ENCODE results near the gene RAD51B. TPM values are rescaled to one million over a fixed set of nuclear protein-coding genes. Genes with fewer than 3 reads are reported as not detected.

RAD51B gene
- total and polyA plus RNA-seq, 2 experiments from 2014 or later: 11.7 to 17.8 TPM

GRCh38 chr14:68599896-68600610 is 780.5 kb downstream of the RAD51B start:
- Histone ChIP-seq H3K4me3 (no peak overlapping the region), H3K27me3 (no peaks in the 10 kb centered on the region), H3K4me1 (ENCODE audit: low read depth) (peaks cover 6% of the 10 kb centered on the region), H3K9me3 (ENCODE audit: low read depth) (no peaks in the 10 kb centered on the region), H3K36me3 (no peaks in the 10 kb centered on the region), H3K27ac (no peak overlapping the region)
- no peak for TF ChIP-seq CTCF (IDR thresholded peaks at IDR 0.05; ENCODE audit: low read depth, low read length)
- no peak for DNase-seq (ENCODE audit: low read depth in 1 of 2, low spot score in 1 of 2)

- no peak for DNase-seq (ENCODE audit: low read depth in 1 of 2, low spot score in 1 of 2)
Observed at GRCh38 chr14:68602507-68602906, 782.9 kb downstream of the RAD51B start.

GRCh38 chr14:68603533-68604360 is 784.2 kb downstream of the RAD51B start:
- DNase-seq (ENCODE audit: low read depth in 1 of 2, low spot score in 1 of 2): no peak
- no peak overlapping the region for H3K27ac ChIP-seq
- H3K4me1 ChIP-seq (ENCODE audit: low read depth): peaks cover 16% of the 10 kb centered on the region
- no peak overlapping the region for H3K4me3 ChIP-seq
- H3K27me3 ChIP-seq: no peaks in the 10 kb centered on the region
- no peaks in the 10 kb centered on the region for H3K36me3 ChIP-seq
- H3K9me3 ChIP-seq (ENCODE audit: low read depth): no peaks in the 10 kb centered on the region
- no peak for TF ChIP-seq CTCF (IDR thresholded peaks at IDR 0.05; ENCODE audit: low read depth, low read length)

More at GRCh38 chr14:68602507-68602906, 782.9 kb downstream of the RAD51B start:
- Histone ChIP-seq H3K27me3 (no peaks in the 10 kb centered on the region), H3K9me3 (ENCODE audit: low read depth) (no peaks in the 10 kb centered on the region), H3K27ac (no peak overlapping the region), H3K4me3 (no peak overlapping the region), H3K4me1 (ENCODE audit: low read depth) (peaks cover 13% of the 10 kb centered on the region), H3K36me3 (no peaks in the 10 kb centered on the region)
- no peak for TF ChIP-seq CTCF (IDR thresholded peaks at IDR 0.05; ENCODE audit: low read depth, low read length)

GRCh38 chr14:68604361-68604730 is 784.8 kb downstream of the RAD51B start:
- no peak for DNase-seq (ENCODE audit: low read depth in 1 of 2, low spot score in 1 of 2)
- Histone ChIP-seq H3K4me1 (ENCODE audit: low read depth) (peaks cover 13% of the 10 kb centered on the region), H3K9me3 (ENCODE audit: low read depth) (no peaks in the 10 kb centered on the region), H3K36me3 (no peaks in the 10 kb centered on the region), H3K27ac (no peak overlapping the region), H3K4me3 (no peak overlapping the region), H3K27me3 (no peaks in the 10 kb centered on the region)
- TF ChIP-seq CTCF (IDR thresholded peaks at IDR 0.05; ENCODE audit: low read depth, low read length): no peak

GRCh38 chr14:68604822-68605221 is 785.2 kb downstream of the RAD51B start:
- peaks cover 13% of the 10 kb centered on the region for H3K4me1 ChIP-seq (ENCODE audit: low read depth)
- no peak overlapping the region for H3K27ac ChIP-seq
- no peak overlapping the region for H3K4me3 ChIP-seq
- H3K9me3 ChIP-seq (ENCODE audit: low read depth): no peaks in the 10 kb centered on the region
- no peak for TF ChIP-seq CTCF (IDR thresholded peaks at IDR 0.05; ENCODE audit: low read depth, low read length)
- no peak for DNase-seq (ENCODE audit: low read depth in 1 of 2, low spot score in 1 of 2)
- no peaks in the 10 kb centered on the region for H3K27me3 ChIP-seq
- H3K36me3 ChIP-seq: no peaks in the 10 kb centered on the region
